Neuronal stem cell (in vitro differentiated cells): ENCODE measurements around the gene AIFM2.
"Not testable (repeated sequence)": the region's sequence is repeated elsewhere in the genome, so short reads cannot be mapped to it uniquely, and the experiment has no call there.

Experiments used
- DNase-seq: peaks from one replicate; pipeline ENCODE4 v3.0.0-alpha.2; 2013; ENCODE audit warnings: low spot score
- H2AFZ ChIP-seq: one replicate; pipeline ENCODE4 v1.6.1; 2013; ENCODE audit warnings: mild to moderate bottlenecking, low read length, inconsistent platforms
- H2AK5ac ChIP-seq: 2 replicates; pipeline ENCODE4 v1.6.1; 2013; ENCODE audit warnings: low read depth, mild to moderate bottlenecking, inconsistent platforms, low read length, moderate library complexity, mixed read lengths
- H2BK120ac ChIP-seq: 2 replicates; pipeline ENCODE4 v1.6.1; 2013; ENCODE audit warnings: low read depth, mild to moderate bottlenecking, inconsistent platforms, low read length, moderate library complexity, mixed read lengths
- H2BK12ac ChIP-seq: one replicate; pipeline ENCODE4 v1.6.1; 2013; ENCODE audit warnings: low read length, inconsistent platforms
- H2BK15ac ChIP-seq: 2 replicates; pipeline ENCODE4 v1.6.1; 2013; ENCODE audit warnings: mild to moderate bottlenecking, low read length, inconsistent platforms, mixed read lengths
- H2BK5ac ChIP-seq: one replicate; pipeline ENCODE4 v1.6.1; 2013; ENCODE audit warnings: inconsistent platforms, mild to moderate bottlenecking, low read length, moderate library complexity
- H3K14ac ChIP-seq: one replicate; pipeline ENCODE4 v1.6.1; 2013; ENCODE audit warnings: low read length, inconsistent platforms
- H3K18ac ChIP-seq: 2 replicates; pipeline ENCODE4 v1.6.1; 2013; ENCODE audit warnings: low read length, inconsistent platforms
- H3K23ac ChIP-seq: 2 replicates; pipeline ENCODE4 v1.6.1; 2013; ENCODE audit warnings: low read depth, mild to moderate bottlenecking, mixed read lengths, low read length, inconsistent platforms; ENCODE audit not compliant: poor library complexity
- H3K27ac ChIP-seq: replicated peaks from 3 replicates; pipeline ENCODE4 v1.5.1; 2013; ENCODE audit warnings: low read length, inconsistent platforms
- H3K27me3 ChIP-seq, 3 experiments: 2 replicates each; pipeline ENCODE4 v1.6.1; 2013; ENCODE audit warnings: low read length in 3 of 3, mild to moderate bottlenecking in 2 of 3, inconsistent platforms in 1 of 3, low read depth in 1 of 3, mixed read lengths in 1 of 3, moderate library complexity in 1 of 3; ENCODE audit not compliant: control insufficient read depth in 3 of 3, insufficient read depth in 3 of 3
- H3K36me3 ChIP-seq, 2 donors: replicated peaks in 1 of 2; 2 replicates each; pipeline ENCODE4 v1.6.1; 2013; ENCODE audit warnings: low read length in 2 of 2; ENCODE audit not compliant: control insufficient read depth in 2 of 2, insufficient read depth in 2 of 2
- H3K4ac ChIP-seq: 2 replicates; pipeline ENCODE4 v1.6.1; 2013; ENCODE audit warnings: inconsistent platforms, mild to moderate bottlenecking, low read length, moderate library complexity
- H3K4me1 ChIP-seq, 2 donors: 1 replicate in 1 of 2; 2 replicates in 1 of 2; pipeline ENCODE4 v1.6.1; 2013; ENCODE audit warnings: low read length in 2 of 2, low read depth in 1 of 2; ENCODE audit not compliant: control insufficient read depth in 2 of 2, insufficient read depth in 1 of 2
- H3K4me2 ChIP-seq: one replicate; pipeline ENCODE4 v1.6.1; 2013; ENCODE audit warnings: mild to moderate bottlenecking, low read length, inconsistent platforms; ENCODE audit not compliant: insufficient read depth, poor library complexity, severe bottlenecking
- H3K4me3 ChIP-seq, 2 donors: 2 replicates each; pipeline ENCODE4 v1.5.1; 2013; ENCODE audit warnings: low read length in 2 of 2, mild to moderate bottlenecking in 2 of 2, inconsistent platforms in 1 of 2, moderate library complexity in 1 of 2
- H3K79me1 ChIP-seq: one replicate; pipeline ENCODE4 v1.6.1; 2013; ENCODE audit warnings: low read depth, mild to moderate bottlenecking, inconsistent platforms, low read length, moderate library complexity
- H3K9ac ChIP-seq: one replicate; pipeline ENCODE4 v1.6.1; 2013; ENCODE audit warnings: mild to moderate bottlenecking, low read depth, low read length, inconsistent platforms; ENCODE audit not compliant: poor library complexity
- H3K9me3 ChIP-seq, 2 donors: replicated peaks in 1 of 2; 2 replicates each; pipeline versions ENCODE3 to v1.6.1; 2013; ENCODE audit warnings: low read length in 2 of 2, mild to moderate bottlenecking in 2 of 2, inconsistent platforms in 1 of 2, low read depth in 1 of 2, mixed read lengths in 1 of 2, moderate library complexity in 1 of 2; ENCODE audit not compliant: control insufficient read depth in 2 of 2, insufficient read depth in 1 of 2
- H4K8ac ChIP-seq: one replicate; pipeline ENCODE4 v1.6.1; 2013; ENCODE audit warnings: low read depth, mild to moderate bottlenecking, inconsistent platforms, low read length, moderate library complexity
- H4K91ac ChIP-seq: one replicate; pipeline ENCODE4 v1.6.1; 2013; ENCODE audit warnings: low read length, low read depth, mild to moderate bottlenecking, inconsistent platforms; ENCODE audit not compliant: poor library complexity
- whole genome bisulfite sequencing, 2 donors: extraction: QIAGEN DNeasy Blood & Tissue Kit; methylation state at CpG; one replicate each; pipeline ENCODE4 v1.1.7; 2013; ENCODE audit warnings: missing lambda C conversion rate in 2 of 2, mixed read lengths in 1 of 2; ENCODE audit not compliant: insufficient read length in 2 of 2, insufficient replicate concordance in 1 of 2; ENCODE audit errors: extremely low coverage in 2 of 2; 5-methylcytosine and 5-hydroxymethylcytosine counted together

Gene AIFM2

DNA sequence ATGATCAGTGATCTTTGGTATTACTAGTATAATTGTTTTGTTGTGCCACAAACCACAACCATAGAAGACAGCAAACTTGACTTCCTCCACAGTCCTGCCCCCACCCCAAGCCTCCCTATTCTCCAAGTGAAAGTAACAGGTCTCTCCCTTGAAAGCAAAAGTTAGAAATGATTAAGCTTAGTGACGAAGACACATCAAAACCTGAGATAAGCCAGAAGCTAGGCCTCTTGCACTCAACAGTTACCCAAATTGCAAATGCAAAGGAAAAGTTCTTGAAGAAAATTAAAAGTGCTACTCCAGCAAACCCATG lies 30.2 kb upstream of the AIFM2 start:
- H3K23ac ChIP-seq: no peak overlapping the region
- H3K4me3 ChIP-seq: no peak overlapping the region
- H4K91ac ChIP-seq: no peak overlapping the region
- no peak overlapping the region for H3K4me2 ChIP-seq
- H3K27me3 ChIP-seq: no peaks in the 10 kb centered on the region
- H2AFZ ChIP-seq: no peak overlapping the region
- no peak overlapping the region for H3K14ac ChIP-seq
- no peak overlapping the region for H3K27ac ChIP-seq
- no peak overlapping the region for H4K8ac ChIP-seq
- H3K18ac ChIP-seq: no peak overlapping the region
- H3K4ac ChIP-seq: no peak overlapping the region
- H3K36me3 ChIP-seq: peaks cover 3 to 93% of the 10 kb centered on the region in 2 donors
- H3K9me3 ChIP-seq: no peaks in the 10 kb centered on the region
- no peak overlapping the region for H2BK5ac ChIP-seq
- no peak overlapping the region for H2AK5ac ChIP-seq
- H3K4me1 ChIP-seq: peaks cover 0 to 2% of the 10 kb centered on the region in 2 donors
- no CpG with 5 or more reads among the region's 1 CpG for WGBS, 2 donors
- H2BK12ac ChIP-seq: no peak overlapping the region
- no peak overlapping the region for H2BK120ac ChIP-seq
- no peaks in the 10 kb centered on the region for H3K79me1 ChIP-seq
- no peak overlapping the region for H3K9ac ChIP-seq
- H2BK15ac ChIP-seq: no peak overlapping the region
- no peak for DNase-seq

DNA sequence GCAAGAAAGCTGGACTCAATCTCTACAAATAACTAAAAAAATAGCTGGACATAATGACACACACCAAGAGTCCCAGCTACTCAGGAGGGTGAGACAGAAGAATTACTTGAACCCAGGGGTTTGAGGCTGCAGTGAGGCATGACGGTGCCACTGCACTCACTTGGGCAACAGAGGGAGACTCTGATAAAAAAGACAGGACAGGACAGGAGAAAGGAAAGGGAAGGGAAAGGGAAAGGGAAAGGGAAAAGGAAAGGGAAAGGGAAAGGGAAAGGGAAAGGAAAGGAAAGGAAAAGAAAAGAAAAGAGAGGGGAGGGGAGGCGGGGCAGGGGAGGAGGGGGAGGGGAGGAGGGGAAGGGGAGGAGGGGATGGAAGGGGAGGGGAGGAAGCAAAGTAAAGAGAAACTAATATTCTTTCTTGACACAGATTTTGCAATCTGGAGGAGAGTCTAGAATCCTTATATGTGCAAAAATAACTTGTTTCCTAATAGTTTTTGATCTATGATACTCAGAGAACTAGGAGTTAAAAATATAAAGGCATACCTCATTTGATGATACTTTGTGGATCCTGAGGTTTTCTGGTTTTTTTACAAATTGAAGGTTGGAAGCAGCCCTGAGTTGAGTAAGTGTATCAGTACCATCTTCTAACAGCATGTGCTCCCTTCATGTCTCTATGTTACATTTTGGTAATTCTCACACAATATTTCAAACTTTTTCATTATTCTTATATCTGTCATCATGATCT lies 29.7 kb upstream of the AIFM2 start:
- H2AFZ ChIP-seq: no peak overlapping the region
- no peak overlapping the region for H2BK5ac ChIP-seq
- H3K9ac ChIP-seq: no peak overlapping the region
- H2BK120ac ChIP-seq: no peak overlapping the region
- no peak overlapping the region for H3K18ac ChIP-seq
- H3K14ac ChIP-seq: no peak overlapping the region
- H3K4me1 ChIP-seq: peaks cover 0 to 2% of the 10 kb centered on the region in 2 donors
- no peak overlapping the region for H3K4ac ChIP-seq
- no peak overlapping the region for H3K27ac ChIP-seq
- H3K9me3 ChIP-seq: no peaks in the 10 kb centered on the region
- H3K79me1 ChIP-seq: no peaks in the 10 kb centered on the region
- no peak overlapping the region for H3K4me3 ChIP-seq
- no peak overlapping the region for H2BK15ac ChIP-seq
- H4K8ac ChIP-seq: no peak overlapping the region
- H3K36me3 ChIP-seq: peaks cover 3 to 94% of the 10 kb centered on the region in 2 donors
- H3K23ac ChIP-seq: no peak overlapping the region
- DNase-seq: no peak
- no peaks in the 10 kb centered on the region for H3K27me3 ChIP-seq
- no peak overlapping the region for H3K4me2 ChIP-seq
- no CpG with 5 or more reads among the region's 2 CpGs for WGBS, 2 donors
- no peak overlapping the region for H4K91ac ChIP-seq
- no peak overlapping the region for H2BK12ac ChIP-seq
- H2AK5ac ChIP-seq: no peak overlapping the region

DNA sequence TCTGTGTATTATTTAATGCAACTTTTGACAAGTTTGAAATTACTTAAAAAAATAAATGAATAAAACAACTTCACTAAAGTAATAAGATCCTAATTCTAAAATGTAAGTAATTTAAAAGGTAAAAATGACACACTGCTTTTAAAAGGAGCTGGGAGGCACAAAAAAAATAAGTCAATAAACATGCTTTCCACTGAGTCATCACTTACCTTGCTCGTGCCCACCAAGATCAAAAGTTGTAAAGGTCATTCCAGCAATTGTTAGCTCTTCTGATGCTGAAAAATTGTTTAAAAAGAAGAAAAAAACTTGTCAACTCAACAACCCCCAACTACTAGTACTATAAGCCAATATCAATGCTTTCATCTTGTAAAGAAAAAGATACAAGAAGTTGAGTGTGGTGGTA lies 28.2 kb upstream of the AIFM2 start:
- Histone ChIP-seq H3K36me3 (peaks cover 9 to 94% of the 10 kb centered on the region in 2 donors), H2BK12ac (no peak overlapping the region), H3K4me1 (peaks cover 0 to 2% of the 10 kb centered on the region in 2 donors), H3K18ac (no peak overlapping the region), H2AFZ (no peak overlapping the region), H3K9me3 (no peaks in the 10 kb centered on the region), H2BK15ac (no peak overlapping the region), H4K8ac (no peak overlapping the region), H3K9ac (no peak overlapping the region), H3K4ac (no peak overlapping the region), H3K4me3 (no peak overlapping the region), H2BK120ac (no peak overlapping the region), H3K4me2 (no peak overlapping the region), H2AK5ac (no peak overlapping the region), H3K79me1 (no peaks in the 10 kb centered on the region), H3K23ac (no peak overlapping the region), H3K27ac (no peak overlapping the region), H3K14ac (no peak overlapping the region), H3K27me3 (no peaks in the 10 kb centered on the region), H2BK5ac (no peak overlapping the region), H4K91ac (no peak overlapping the region)
- no CpG with 5 or more reads among the region's 1 CpG for WGBS, 2 donors
- DNase-seq: no peak

DNA sequence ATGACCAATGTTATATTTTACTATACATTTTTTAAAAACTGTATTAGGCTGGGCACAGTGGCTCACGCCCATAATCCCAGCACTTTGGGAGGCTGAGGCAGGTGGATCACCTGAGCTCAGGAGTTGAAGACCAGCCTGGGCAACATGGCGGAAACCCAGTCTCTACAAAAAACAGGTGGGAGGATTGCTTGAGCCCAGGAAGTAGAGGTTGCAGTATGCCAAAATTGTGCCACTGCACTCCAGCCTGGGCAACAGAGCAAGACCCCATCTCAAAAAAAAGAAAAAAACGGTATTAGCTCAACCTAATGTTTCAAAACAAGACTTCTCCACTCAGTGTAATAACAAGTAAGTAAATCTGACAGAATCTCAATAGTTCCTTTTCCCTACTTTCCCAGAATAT lies 26.7 kb upstream of the AIFM2 start:
- not testable (repeated sequence) for H3K4me2 ChIP-seq, H2BK120ac ChIP-seq, H3K4me1 ChIP-seq, H3K9ac ChIP-seq, H3K79me1 ChIP-seq, H4K91ac ChIP-seq, H2BK15ac ChIP-seq, H2BK5ac ChIP-seq, H4K8ac ChIP-seq, H3K4ac ChIP-seq, H3K27ac ChIP-seq, H2BK12ac ChIP-seq, H2AFZ ChIP-seq, H3K27me3 ChIP-seq, H3K18ac ChIP-seq, DNase-seq, H2AK5ac ChIP-seq, H3K4me3 ChIP-seq, H3K14ac ChIP-seq, H3K9me3 ChIP-seq, H3K23ac ChIP-seq
- WGBS, 2 donors: no CpG with 5 or more reads among the region's 3 CpGs
- peaks cover 9 to 97% of the 10 kb centered on the region in 2 donors for H3K36me3 ChIP-seq
